HuH-7 (cell line): ENCODE data around the gene SPI1.
A peak's percentile ranks its signal among the peaks of the same experiment; 100 is the strongest.
"Not testable (repeated sequence)": the region's sequence is repeated elsewhere in the genome, so short reads cannot be mapped to it uniquely, and the experiment has no call there.

Experiments
- DNase-seq: peaks from one replicate; pipeline ENCODE4 v3.0.0; 2011; ENCODE audit warnings: low spot score

The SPI1 gene

DNA sequence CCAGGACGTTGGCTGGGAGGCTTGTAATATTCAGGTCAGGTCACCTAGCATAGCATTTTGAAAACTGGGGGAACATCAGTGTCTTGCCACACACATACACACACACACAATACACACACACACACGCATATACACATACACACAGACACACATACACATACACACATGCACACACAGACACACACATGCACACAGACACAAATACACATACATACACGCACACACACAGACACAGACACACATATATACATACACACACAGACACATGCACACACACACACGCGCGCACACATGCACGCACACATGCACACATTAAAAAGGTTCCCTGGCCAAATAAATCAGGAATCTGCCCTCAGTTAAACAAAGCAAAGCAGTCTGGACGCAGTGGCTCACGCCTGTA, 38.3 kb downstream of the SPI1 start:
- no peak for DNase-seq

DNA sequence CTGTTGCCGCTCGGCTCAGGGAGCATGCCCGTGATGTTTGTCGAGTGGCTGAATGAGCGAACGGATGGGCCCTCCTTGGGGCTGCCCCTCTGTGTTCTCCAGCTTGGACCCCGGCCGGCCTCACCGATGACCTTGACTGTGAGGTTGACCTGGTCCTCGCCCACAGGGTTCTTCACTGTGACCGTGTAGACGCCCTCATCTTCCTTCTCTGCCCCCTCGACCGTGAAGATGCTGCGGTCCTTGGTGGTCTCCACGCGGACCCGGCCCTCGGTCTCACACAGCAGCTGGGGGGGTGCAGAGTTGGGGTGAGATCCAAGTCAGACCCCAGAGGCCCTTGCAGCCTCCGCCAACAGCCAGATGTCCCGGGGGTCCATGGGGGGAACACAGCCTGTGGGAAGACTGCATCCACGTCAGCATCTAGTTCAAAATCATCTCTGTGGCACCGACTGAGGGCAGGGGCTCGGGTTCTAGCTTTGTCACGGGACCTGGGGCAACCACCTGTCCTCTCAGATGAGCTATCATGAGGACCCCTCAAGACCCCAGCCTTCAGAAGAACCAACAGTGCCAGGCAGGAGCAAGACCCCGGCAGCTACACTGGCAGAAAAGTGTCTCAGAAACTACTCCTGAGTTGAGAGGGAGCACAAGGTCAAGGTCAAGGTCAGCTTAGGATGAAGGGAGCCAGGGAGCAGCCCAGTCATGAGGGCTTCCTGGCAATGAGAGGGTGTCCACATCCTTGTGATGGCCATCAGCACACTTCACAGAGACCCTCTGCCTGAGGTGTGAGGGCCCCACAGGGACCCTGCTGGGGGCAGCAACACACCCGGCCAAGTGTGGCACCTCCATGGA, 39.7 kb downstream of the SPI1 start:
- no peak for DNase-seq

DNA sequence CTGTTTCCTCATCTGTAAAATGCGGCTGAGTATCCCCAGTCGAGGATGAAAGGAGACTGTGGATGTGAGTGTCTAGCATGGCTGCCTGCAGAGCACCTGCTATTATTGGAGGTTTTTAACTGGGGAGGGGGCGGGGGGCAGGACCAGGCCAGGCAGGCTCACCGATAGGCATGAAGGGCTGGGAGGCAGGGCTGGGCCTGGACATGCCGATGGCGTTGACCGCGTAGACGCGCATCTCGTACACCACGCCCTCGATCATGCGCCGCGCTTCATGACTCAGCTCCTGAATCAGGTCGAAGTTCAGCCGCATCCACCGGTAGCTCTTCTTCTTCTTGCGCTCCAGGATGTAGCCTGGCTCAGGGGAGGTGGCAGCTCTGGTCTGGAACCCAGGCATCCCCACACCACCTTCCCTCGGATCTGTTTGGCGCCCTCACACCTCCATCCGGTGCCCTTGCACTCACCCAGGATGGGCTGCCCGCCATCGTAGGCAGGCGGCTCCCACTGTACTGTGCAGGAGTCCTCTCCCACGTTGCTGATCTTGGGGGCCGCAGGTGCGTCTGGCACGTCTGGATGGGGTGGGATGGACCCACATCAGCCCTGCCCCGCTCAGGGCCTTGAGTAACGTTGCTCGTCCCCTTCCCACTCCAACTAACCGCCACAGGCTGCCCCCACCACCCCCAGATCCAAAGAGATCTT, 41.0 kb downstream of the SPI1 start:
- no peak for DNase-seq

DNA sequence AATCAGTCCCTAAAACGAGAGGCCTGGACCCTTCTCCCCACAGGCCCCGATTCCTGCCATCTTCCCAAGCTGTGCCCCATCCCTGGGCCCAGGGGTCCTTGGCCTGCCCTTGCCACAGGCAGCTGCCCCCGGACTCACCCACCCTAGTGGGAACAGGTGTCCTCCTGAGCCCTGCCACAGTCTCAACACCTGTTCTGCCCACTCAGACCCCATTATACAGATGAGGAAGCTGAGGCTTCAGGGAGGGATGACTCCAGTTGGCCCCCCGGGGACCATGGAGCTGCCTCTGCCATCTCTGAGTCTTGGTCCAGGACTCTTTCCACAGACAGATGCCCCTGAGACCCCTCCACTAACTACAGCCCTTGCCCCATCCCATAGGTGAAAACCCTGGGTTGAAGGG, 41.8 kb downstream of the SPI1 start:
- DNase-seq: no peak

DNA sequence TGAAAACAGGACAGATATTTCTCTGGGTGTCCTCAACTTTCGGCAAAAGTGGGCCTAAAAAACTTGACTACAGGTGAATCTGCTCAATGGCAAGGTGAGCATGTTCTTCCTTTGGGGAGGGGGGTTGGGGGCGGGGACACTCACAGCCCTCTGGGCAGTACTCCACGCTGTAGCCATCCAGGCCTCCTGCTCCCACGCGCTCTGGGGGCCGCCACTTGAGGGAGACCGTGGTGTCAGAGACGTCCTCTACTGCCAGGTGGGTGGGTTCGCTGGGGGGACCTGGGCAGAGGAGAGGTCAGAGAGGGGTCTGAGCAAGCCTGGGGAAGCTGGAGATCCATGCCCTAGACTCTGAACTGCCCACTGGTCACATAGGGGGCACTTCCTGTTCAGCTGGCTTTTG, 42.6 kb downstream of the SPI1 start:
- DNase-seq: no peak

DNA sequence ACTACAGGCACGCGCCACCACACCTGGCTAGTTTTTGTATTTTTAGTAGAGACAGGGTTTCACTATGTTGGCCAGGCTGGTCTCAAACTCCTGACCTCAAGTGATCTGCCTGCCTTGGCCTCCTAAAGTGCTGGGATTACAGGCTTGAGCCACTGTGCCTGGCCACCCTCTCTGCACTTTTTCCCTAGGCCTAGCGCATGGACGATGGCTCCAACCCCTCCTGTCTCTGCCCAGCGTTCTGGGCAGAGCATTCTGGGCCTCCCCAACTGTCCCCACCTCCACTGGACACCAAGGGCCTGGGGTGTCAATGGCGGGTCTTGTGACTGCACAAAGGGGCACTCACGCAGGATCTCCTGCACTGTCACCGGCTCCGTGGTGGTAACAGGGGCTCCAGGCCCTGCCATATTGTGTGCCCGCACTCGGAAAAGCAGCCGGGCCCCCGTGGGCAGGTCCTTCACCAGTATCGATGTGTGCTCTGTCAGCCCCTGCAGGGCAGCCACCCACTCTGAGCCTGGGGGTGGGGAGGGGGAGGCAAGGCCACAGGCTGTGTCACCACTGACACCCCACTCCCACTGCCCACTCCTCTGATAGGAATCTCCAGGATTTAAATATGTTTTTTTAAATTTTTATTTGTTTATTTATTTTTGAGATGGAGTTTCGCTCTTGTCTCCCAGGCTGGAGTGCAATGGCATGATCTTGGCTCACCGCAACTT, 43.5 kb downstream of the SPI1 start:
- DNase-seq: not testable (repeated sequence)

DNA sequence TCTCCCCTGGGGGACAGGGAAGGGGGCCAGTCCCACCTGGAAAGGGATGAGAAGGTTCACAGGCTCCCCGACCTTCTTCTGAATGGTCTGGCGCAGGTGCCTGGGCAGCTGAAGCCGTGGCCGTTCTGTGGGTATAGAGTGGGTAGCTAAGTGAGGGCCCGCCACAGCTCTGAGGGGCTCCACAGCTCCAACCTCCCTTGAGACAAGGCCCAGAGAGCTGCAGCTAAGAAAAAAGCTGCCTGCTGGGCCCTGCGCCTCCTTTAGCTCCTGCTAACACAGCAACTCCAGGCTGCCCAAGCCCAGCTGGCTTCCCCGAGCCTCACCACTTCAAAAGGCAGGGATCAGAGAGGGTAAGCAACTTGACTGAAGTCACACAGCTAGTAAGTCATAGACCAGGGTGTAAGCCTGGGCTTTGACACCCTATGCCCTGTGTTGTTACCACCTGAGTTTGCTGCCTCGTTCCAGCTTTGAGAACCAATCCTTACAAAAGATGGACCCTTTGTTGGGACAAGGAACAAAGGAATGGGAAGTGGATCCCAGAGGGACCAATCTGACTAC, 44.4 kb downstream of the SPI1 start:
- DNase-seq: no peak

DNA sequence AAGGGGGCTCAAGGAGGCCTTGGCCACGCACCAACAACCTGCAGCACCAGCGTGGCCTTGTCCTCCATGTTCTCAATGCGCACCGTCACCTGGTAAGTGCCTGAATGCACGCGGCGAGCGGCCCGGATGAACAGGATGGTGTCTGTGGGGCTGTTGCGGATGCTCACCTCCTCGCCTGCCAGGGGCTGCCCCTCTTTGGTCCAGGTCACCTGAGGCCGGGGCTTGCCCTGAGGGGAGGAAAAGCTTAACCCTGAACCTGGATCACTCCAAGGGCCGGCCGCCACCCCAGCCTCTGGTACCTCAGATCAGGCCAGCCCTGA, 44.9 kb downstream of the SPI1 start:
- no peak for DNase-seq

DNA sequence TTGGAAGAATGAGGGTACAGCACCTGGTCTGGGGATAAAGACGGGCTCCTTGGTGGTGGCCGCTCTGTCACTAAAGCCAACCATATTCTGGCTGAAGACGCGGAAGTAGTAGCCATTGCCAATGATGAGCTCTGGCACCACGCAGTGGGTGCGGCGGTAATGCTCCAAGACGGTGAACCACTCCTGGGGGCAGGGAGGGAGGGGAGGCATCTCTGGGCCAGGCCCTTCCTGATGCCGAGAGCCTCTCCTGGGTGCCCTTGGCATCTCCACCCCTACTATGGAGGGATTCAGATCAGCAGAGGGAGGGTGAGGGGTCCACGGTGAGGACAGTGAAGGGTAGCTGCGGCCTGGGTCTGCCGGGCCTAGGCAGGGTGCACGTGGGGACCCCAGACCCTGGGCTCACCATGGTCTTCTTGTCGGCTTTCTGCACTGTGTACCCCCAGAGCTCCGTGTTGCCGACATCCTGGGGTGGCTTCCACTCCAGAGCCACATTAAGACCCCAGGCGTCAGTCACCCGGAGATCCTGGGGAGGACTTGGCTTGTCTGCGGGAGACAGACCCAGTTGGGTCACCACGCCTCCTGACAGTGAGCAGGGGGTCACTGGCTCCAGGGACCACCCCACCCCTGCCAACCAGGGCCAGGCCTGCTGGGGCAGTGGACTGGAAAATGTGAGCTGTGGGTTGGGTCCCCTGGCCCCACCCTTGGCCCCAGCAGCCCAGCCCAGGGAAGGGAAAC, 45.4 kb downstream of the SPI1 start:
- DNase-seq: no peak

DNA sequence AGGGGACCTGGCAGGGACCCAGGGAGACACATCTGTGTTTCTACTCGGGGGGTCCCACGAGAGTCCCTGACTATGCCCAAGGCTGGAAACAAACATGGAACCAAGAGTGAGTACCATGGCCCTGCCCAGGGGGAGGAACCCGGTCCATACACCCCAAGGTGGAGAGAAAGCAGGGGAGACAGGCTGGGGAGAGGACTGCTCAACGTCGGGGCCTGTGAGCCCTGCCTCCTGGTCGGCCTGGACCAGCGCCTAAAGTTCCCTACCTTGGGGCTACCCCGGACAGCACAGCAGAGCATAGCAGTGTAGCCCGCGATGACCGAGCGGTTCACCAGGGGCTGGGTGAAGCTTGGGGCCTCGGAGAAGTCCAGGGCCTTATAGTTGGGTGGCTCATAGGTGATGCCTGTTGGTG, 46.0 kb downstream of the SPI1 start:
- DNase-seq: no peak

DNA sequence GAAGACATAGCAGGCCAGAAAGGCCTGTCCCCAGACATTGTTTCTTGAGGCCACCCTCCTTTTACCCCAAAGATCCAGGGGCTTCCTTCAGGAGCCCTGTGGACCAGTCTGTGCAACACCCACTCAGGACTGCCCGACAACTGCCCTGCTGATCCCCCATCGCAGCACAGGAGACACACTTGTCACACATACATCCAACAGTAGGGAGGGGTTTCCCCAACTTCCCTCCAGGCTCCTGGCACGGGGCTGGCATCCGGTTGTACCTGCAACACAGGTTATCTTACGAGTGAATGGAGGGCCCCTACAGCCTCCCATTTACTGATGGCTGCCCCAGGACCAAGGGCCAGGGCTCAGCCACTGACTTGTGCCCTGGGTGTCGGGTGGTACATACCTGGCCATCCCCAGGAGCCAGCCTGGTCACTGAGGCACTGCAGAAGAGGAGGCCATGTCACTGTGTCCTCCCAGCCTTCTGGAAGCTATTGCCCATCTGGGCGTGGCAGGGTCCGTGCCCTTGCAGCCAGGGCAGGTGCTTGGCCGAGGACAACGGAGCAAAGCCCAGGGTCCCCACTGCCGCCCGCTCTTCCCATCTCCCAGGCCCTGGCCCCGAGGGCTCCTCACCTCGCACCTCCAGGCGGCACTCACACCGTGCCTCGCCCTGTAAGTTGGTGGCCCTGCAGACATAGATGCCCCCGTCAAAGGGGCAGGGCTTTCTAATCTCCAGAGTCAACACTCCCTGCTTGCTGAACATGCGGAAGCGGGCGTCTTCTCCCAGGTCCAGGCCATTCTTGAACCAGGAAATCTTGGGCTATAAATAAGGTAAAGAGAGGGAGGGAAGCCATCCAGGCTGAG, 46.7 kb downstream of the SPI1 start:
- no peak for DNase-seq

DNA sequence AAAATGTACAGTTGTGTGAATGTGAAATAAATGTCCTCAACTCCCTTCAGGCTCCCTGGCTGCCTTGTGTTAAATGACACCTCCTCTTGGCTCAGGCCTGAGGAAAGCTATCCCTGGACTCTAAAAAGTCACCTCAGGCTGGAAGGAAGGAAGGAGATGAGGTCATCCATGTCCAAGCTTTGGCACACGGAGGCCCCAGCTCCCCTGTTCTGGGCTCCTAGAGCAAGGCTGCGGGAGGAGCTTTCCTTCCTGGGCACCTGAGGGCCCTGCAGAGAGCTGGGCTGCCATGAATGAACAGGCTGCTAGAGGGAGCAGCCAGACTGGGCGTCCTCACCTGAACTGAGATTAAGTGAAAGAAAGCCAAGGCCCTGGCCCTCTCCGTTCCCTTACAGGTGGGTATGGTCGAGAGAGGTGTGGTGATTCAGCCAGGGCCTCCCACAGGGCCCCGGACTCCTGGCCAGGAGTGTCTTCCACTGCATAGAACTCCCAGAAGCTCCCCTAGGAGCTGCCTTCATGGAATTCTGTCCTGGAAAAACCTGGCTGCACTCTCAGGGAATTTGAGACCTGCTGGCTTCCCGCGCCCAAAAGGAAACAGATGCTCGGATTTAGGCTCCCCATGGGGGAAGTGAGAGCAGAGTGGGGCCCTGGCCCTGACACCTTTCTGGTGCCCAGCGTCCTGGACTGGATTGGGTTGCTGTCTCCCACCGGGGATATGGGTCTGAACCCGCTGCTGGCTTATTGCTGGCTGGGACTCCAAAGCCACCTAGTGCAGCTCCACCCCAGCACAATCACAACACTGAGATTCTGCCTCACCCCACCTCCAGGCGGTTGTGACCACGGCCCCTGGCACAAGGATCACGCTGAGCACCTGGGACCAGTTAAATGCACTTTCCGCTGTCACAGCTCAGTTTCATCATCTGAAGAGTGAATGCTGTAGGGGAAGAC, 48.1 kb downstream of the SPI1 start:
- DNase-seq: no peak

DNA sequence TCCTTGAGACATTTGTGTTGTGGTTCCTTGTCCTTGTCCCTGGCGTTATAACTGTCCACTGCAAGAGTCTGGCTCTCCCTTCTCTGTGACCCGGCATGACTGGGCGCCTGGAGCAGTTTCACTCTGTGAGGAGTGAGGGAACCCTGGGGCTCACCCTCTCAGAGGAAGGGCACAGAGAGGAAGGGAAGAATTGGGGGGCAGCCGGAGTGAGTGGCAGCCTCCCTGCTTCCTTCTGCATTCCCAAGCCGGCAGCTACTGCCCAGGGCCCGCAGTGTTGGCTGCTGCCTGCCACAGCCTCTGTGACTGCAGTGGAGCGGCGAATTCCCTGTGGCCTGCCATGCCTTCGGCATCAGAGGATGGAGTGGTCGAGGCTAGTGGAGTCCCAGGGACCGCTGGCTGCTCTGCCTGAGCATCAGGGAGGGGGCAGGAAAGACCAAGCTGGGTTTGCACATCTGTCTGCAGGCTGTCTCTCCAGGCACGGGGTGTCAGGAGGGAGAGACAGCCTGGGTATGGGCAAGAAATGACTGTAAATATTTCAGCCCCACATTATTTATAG, 48.8 kb downstream of the SPI1 start:
- no peak for DNase-seq

DNA sequence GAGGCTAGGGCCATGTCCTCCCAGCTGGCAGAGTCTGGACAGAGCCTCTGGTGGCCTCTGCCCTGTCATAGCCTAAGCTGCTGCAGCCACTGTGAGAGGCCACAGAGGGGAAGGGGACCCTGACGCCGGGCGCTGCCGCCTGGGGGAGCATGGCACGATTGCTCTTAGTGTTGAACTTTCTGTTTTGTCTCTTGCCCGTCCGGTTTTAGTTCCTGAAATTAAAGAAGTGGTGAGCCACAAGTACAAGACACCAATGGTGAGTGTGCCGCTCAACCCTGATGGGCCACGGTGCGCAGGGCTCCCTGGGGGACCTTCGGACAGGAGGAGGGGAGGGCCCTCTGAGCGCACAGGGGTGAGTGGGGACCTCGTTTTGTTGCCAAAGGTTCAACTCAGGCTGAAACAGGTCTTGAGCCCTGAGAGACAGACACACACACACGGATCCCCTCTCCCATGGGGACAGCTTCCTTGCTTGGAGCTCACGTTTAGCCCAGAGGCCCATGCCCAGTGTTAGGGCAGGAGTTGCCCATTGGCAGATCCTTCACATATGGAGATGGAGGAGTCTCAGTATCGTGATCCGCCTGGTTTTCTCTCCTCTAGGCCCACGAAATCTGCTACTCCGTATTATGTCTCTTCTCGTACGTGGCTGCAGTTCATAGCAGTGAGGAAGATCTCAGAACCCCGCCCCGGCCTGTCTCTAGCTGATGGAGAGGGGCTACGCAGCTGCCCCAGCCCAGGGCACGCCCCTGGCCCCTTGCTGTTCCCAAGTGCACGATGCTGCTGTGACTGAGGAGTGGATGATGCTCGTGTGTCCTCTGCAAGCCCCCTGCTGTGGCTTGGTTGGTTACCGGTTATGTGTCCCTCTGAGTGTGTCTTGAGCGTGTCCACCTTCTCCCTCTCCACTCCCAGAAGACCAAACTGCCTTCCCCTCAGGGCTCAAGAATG, 49.6 kb downstream of the SPI1 start:
- DNase-seq: no peak

DNA sequence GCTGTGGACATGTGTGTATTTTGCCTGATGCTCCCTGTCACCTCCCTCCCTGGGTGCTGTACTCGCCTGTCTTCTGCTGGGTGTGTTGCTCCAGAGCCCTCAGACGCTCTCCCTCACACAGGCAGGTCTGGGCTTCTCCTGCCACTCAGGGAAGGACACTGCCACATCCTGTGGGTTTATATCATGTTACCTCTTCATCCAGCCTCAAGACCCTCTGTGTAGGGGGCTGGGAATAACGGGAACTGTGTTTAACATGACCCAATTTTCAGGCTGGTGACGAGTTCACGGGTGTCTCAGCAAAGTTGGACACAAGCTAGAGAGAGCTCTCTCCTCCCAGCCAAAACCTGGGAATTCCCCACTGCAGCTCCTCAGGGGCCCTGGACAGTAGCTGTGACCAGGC, 50.4 kb downstream of the SPI1 start:
- no peak for DNase-seq

DNA sequence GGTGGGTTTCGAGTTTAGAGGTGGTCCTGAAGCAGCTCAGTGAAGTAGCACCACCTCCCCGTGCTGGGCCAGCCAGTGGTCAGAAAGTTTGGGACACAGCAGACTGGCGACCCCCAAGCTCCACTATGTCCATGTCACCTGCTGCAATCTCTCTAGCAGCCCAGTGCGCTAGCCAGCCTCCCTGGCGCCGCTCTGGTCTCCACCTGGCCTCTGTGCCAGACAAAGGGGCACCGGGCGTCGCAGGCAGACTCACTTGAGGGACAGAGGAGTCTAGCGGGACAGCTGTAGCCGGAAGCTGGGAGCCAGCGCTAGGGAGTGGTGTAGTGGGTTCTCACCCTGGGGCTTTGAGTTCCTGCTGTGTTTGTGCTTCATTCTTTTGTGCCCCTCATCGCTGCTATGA, 51.3 kb downstream of the SPI1 start:
- no peak for DNase-seq

DNA sequence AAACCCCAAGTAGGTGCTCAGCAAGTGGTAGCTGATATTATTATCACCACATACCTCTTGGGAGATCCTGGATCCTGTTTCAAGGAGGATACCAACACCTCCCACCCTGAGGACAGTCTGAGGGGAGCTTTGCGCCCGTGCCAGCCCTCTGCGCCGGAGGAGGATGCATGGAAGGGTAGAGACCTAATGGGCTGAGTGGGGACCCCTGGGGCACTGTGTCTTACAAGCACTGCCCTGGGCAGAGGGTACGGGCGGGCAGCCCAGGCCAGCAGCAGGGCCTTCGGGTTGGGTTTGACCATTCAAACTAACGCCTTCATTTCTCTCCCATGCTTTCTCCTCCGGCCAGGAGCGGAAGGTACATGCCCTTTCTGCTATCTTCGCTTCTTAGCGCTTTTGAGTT, 52.1 kb downstream of the SPI1 start:
- peak; percentile 1 for DNase-seq

DNA sequence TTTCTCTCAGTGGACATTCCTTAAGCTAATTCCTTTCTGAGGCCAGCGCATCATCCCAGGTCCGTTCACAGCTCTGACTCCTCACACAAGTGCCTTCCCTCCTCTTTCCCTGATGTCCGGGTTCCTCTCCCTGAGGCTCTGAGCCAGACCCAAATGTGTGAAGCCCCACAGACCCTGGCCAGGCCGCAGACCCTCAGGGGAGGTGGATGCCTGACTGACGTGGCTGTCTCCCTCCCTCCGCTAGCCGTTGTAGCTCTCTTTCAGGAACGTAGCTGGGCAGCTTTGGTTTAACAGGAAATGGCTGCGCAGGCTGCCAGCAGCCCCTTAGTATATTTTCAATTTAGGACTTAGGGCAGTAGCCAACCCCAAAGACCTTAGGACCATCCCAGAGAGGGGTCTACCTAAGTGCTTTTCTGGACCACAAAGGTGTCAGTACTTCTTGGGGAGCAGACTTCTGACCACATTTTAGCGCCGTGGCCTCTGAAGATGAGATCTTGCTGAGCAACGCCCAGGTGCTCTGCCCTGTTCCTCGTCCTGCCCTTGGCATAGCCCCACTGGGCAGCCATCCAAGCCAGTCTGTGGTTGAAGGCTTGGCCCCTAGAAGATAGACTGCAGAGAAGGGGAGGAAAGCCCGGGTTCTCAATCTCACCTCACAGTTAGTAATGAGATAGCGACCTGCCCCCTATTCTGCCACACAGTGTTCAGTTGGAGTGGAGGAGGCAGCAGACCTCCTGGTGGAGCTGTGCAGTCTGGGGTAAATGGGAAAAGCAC, 52.9 kb downstream of the SPI1 start:
- DNase-seq: peak; percentile 1
